ENCODE data around the gene XYLT1.

The XYLT1 gene

GRCh38 chr16:17105239-17105797 is 365.4 kb downstream of the XYLT1 start:
- H3K4me2 ChIP-seq (ENCODE audit: low read length) = no peak overlapping the region
- no peak overlapping the region for H2BK15ac ChIP-seq (replicated peaks; ENCODE audit: low read depth)
- H4K5ac ChIP-seq (ENCODE audit: low read length) = no peak overlapping the region

DNA sequence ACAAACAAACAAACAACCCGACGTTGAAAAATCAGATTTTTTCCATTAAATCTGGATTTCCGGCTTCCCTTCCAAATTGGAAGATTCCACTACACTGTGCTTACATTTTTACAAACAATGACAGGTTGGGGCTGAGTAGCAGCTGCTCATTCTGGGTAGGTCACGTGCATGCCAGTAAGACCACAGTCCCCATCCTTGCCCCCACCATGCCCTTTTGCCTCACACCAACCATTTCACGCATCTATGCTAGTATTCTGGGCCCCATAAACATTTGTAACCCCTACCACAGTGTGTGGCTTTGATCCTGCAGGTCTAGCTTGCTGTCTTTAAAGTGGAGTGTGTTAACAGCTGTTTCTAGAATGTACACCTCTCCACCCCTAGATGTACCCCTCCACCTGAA is 366.1 kb downstream of the XYLT1 start:
- Histone ChIP-seq H3K18ac (ENCODE audit: low read length) (no peak overlapping the region), H2BK5ac (ENCODE audit: low read length) (no peak overlapping the region), H3K23ac (ENCODE audit: low read length) (no peak overlapping the region), H3K27me3 (ENCODE audit: insufficient read depth, low read length, poor library complexity) (no peaks in the 10 kb centered on the region), H2BK120ac (ENCODE audit: low read depth, low read length) (no peak overlapping the region), H3K4me1 (ENCODE audit: control insufficient read depth, low read depth, low read length) (no peaks in the 10 kb centered on the region), H2AK5ac (ENCODE audit: low read length) (no peak overlapping the region), H3K4ac (ENCODE audit: low read depth, low read length) (no peak overlapping the region), H3K79me2 (ENCODE audit: control insufficient read depth, insufficient read depth, low read length) (no peaks in the 10 kb centered on the region), H3K4me3 (ENCODE audit: low read length) (no peak overlapping the region), H3K4me2 (ENCODE audit: low read length) (no peak overlapping the region), H3K79me1 (ENCODE audit: low read length) (no peaks in the 10 kb centered on the region), H4K5ac (ENCODE audit: low read length) (no peak overlapping the region), H3K9ac (ENCODE audit: low read length) (no peak overlapping the region), H3K36me3 (ENCODE audit: control insufficient read depth, insufficient read depth, low read length) (no peaks in the 10 kb centered on the region), H2BK15ac (replicated peaks; ENCODE audit: low read depth) (no peak overlapping the region), H3K56ac (ENCODE audit: low read length) (no peak overlapping the region), H3K27ac (ENCODE audit: low read depth, low read length) (no peak overlapping the region), H4K8ac (ENCODE audit: low read depth, low read length) (no peak overlapping the region)
- DNase-seq = no peak
- WGBS (ENCODE audit: extremely low coverage, insufficient coverage, low lambda C conversion rate) = no CpG with 5 or more reads among the region's 5 CpGs

More at GRCh38 chr16:17105239-17105797, 365.4 kb downstream of the XYLT1 start:
- Histone ChIP-seq H3K4me3 (ENCODE audit: low read length) (no peak overlapping the region), H3K4me1 (ENCODE audit: control insufficient read depth, low read depth, low read length) (no peaks in the 10 kb centered on the region), H3K4ac (ENCODE audit: low read depth, low read length) (no peak overlapping the region), H2BK5ac (ENCODE audit: low read length) (no peak overlapping the region), H3K23ac (ENCODE audit: low read length) (no peak overlapping the region), H3K18ac (ENCODE audit: low read length) (no peak overlapping the region), H3K79me2 (ENCODE audit: control insufficient read depth, insufficient read depth, low read length) (no peaks in the 10 kb centered on the region), H3K36me3 (ENCODE audit: control insufficient read depth, insufficient read depth, low read length) (no peaks in the 10 kb centered on the region), H2AK5ac (ENCODE audit: low read length) (no peak overlapping the region), H3K56ac (ENCODE audit: low read length) (no peak overlapping the region), H2BK120ac (ENCODE audit: low read depth, low read length) (no peak overlapping the region), H4K8ac (ENCODE audit: low read depth, low read length) (no peak overlapping the region), H3K27ac (ENCODE audit: low read depth, low read length) (no peak overlapping the region), H3K9ac (ENCODE audit: low read length) (no peak overlapping the region), H3K79me1 (ENCODE audit: low read length) (no peaks in the 10 kb centered on the region), H3K27me3 (ENCODE audit: insufficient read depth, low read length, poor library complexity) (no peaks in the 10 kb centered on the region)
- DNase-seq = no peak
- WGBS (ENCODE audit: extremely low coverage, insufficient coverage, low lambda C conversion rate) = no CpG with 5 or more reads among the region's 10 CpGs

DNA sequence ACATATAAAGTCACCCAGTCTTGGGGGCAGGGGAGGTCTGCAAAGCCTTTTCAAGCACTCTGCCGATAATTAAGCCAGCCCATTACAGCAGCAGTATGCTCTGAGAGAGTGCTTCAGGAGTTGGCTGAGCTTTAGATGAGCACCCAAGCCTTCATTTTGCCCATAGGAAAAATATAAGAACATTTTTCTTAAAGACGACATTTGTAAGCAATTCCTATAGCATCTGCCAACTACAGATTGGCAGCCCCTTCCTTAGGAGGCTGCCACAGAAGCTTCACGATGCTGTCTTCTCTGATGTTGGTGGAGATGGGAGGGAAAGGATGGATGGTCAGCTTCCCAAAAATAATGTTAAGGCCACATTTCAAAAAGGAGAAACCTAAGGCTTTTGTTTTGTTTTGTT is 367.5 kb downstream of the XYLT1 start:
- H3K4me2 ChIP-seq (ENCODE audit: low read length) = no peak overlapping the region
- H3K4me3 ChIP-seq (ENCODE audit: low read length) = no peak overlapping the region
- no peak overlapping the region for H2AK5ac ChIP-seq (ENCODE audit: low read length)
- H3K4ac ChIP-seq (ENCODE audit: low read depth, low read length) = no peak overlapping the region
- H2BK15ac ChIP-seq (replicated peaks; ENCODE audit: low read depth) = no peak overlapping the region
- no peak overlapping the region for H3K27ac ChIP-seq (ENCODE audit: low read depth, low read length)
- no peaks in the 10 kb centered on the region for H3K79me1 ChIP-seq (ENCODE audit: low read length)
- no peaks in the 10 kb centered on the region for H3K27me3 ChIP-seq (ENCODE audit: insufficient read depth, low read length, poor library complexity)
- no peak overlapping the region for H2BK5ac ChIP-seq (ENCODE audit: low read length)
- H3K36me3 ChIP-seq (ENCODE audit: control insufficient read depth, insufficient read depth, low read length) = no peaks in the 10 kb centered on the region
- H3K9ac ChIP-seq (ENCODE audit: low read length) = no peak overlapping the region
- no peak for DNase-seq
- no peaks in the 10 kb centered on the region for H3K4me1 ChIP-seq (ENCODE audit: control insufficient read depth, low read depth, low read length)
- no peak overlapping the region for H4K8ac ChIP-seq (ENCODE audit: low read depth, low read length)
- H3K79me2 ChIP-seq (ENCODE audit: control insufficient read depth, insufficient read depth, low read length) = no peaks in the 10 kb centered on the region
- H3K18ac ChIP-seq (ENCODE audit: low read length) = no peak overlapping the region
- WGBS (ENCODE audit: extremely low coverage, insufficient coverage, low lambda C conversion rate) = no CpG with 5 or more reads among the region's 3 CpGs
- H3K23ac ChIP-seq (ENCODE audit: low read length) = no peak overlapping the region
- no peak overlapping the region for H3K56ac ChIP-seq (ENCODE audit: low read length)
- H4K5ac ChIP-seq (ENCODE audit: low read length) = no peak overlapping the region
- no peak overlapping the region for H2BK120ac ChIP-seq (ENCODE audit: low read depth, low read length)

GRCh38 chr16:17101646-17102045 is 369.1 kb downstream of the XYLT1 start:
- Histone ChIP-seq H4K8ac (ENCODE audit: low read depth, low read length) (no peak overlapping the region), H3K4ac (ENCODE audit: low read depth, low read length) (no peak overlapping the region), H3K4me3 (ENCODE audit: low read length) (no peak overlapping the region), H3K23ac (ENCODE audit: low read length) (no peak overlapping the region), H3K56ac (ENCODE audit: low read length) (no peak overlapping the region), H2AK5ac (ENCODE audit: low read length) (no peak overlapping the region), H4K5ac (ENCODE audit: low read length) (no peak overlapping the region), H3K79me1 (ENCODE audit: low read length) (no peaks in the 10 kb centered on the region), H3K18ac (ENCODE audit: low read length) (no peak overlapping the region), H2BK5ac (ENCODE audit: low read length) (no peak overlapping the region), H3K36me3 (ENCODE audit: control insufficient read depth, insufficient read depth, low read length) (no peaks in the 10 kb centered on the region), H3K27ac (ENCODE audit: low read depth, low read length) (no peak overlapping the region), H3K4me1 (ENCODE audit: control insufficient read depth, low read depth, low read length) (no peaks in the 10 kb centered on the region), H3K9ac (ENCODE audit: low read length) (no peak overlapping the region), H2BK120ac (ENCODE audit: low read depth, low read length) (no peak overlapping the region), H3K4me2 (ENCODE audit: low read length) (no peak overlapping the region), H2BK15ac (replicated peaks; ENCODE audit: low read depth) (no peak overlapping the region), H3K27me3 (ENCODE audit: insufficient read depth, low read length, poor library complexity) (no peaks in the 10 kb centered on the region), H3K79me2 (ENCODE audit: control insufficient read depth, insufficient read depth, low read length) (no peaks in the 10 kb centered on the region)
- WGBS (ENCODE audit: extremely low coverage, insufficient coverage, low lambda C conversion rate) = no CpG with 5 or more reads among the region's 2 CpGs
- peak; percentile 83 for DNase-seq

- H3K4ac ChIP-seq (ENCODE audit: low read depth, low read length) = no peak overlapping the region
- no peak overlapping the region for H4K8ac ChIP-seq (ENCODE audit: low read depth, low read length)
- no peak overlapping the region for H3K4me3 ChIP-seq (ENCODE audit: low read length)
- no peaks in the 10 kb centered on the region for H3K36me3 ChIP-seq (ENCODE audit: control insufficient read depth, insufficient read depth, low read length)
- H2AK5ac ChIP-seq (ENCODE audit: low read length) = no peak overlapping the region
- H3K27ac ChIP-seq (ENCODE audit: low read depth, low read length) = no peak overlapping the region
- H2BK120ac ChIP-seq (ENCODE audit: low read depth, low read length) = no peak overlapping the region
- no peaks in the 10 kb centered on the region for H3K79me1 ChIP-seq (ENCODE audit: low read length)
- H3K18ac ChIP-seq (ENCODE audit: low read length) = no peak overlapping the region
- WGBS (ENCODE audit: extremely low coverage, insufficient coverage, low lambda C conversion rate) = no CpG with 5 or more reads among the region's 6 CpGs
- no peak overlapping the region for H3K4me2 ChIP-seq (ENCODE audit: low read length)
- no peaks in the 10 kb centered on the region for H3K4me1 ChIP-seq (ENCODE audit: control insufficient read depth, low read depth, low read length)
- H3K9ac ChIP-seq (ENCODE audit: low read length) = no peak overlapping the region
- no peak for DNase-seq
- no peak overlapping the region for H2BK5ac ChIP-seq (ENCODE audit: low read length)
- H3K23ac ChIP-seq (ENCODE audit: low read length) = no peak overlapping the region
- no peaks in the 10 kb centered on the region for H3K79me2 ChIP-seq (ENCODE audit: control insufficient read depth, insufficient read depth, low read length)
- no peaks in the 10 kb centered on the region for H3K27me3 ChIP-seq (ENCODE audit: insufficient read depth, low read length, poor library complexity)
- no peak overlapping the region for H2BK15ac ChIP-seq (replicated peaks; ENCODE audit: low read depth)
- no peak overlapping the region for H4K5ac ChIP-seq (ENCODE audit: low read length)
- no peak overlapping the region for H3K56ac ChIP-seq (ENCODE audit: low read length)
Measured at GRCh38 chr16:17098685-17099084, 372.1 kb downstream of the XYLT1 start.

DNA sequence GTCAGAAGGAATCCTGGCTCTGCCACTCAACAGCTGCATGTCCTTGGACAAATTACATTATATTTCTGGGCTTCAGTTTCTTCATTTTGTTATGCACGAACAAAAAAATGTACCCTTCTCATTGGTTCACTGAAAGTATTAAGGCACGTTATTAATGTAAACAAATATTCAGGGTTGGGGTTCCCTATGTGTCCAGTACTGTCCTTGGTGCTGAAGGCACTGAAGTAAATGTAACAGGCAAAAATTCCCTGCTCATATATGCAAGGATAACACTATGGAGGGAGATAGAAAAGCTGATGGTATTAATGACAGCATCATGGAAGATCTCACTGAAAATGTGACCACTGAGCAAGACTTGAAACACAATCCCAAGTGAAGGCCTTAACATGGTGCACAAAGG is 386.6 kb downstream of the XYLT1 start:
- H3K4ac ChIP-seq (ENCODE audit: low read depth, low read length) = no peak overlapping the region
- H3K27ac ChIP-seq (ENCODE audit: low read depth, low read length) = no peak overlapping the region
- H3K36me3 ChIP-seq (ENCODE audit: control insufficient read depth, insufficient read depth, low read length) = no peaks in the 10 kb centered on the region
- no peaks in the 10 kb centered on the region for H3K79me1 ChIP-seq (ENCODE audit: low read length)
- no peak for DNase-seq
- H4K8ac ChIP-seq (ENCODE audit: low read depth, low read length) = no peak overlapping the region
- no peak overlapping the region for H3K4me3 ChIP-seq (ENCODE audit: low read length)
- H2BK5ac ChIP-seq (ENCODE audit: low read length) = no peak overlapping the region
- H3K4me1 ChIP-seq (ENCODE audit: control insufficient read depth, low read depth, low read length) = peaks cover 4% of the 10 kb centered on the region
- no peak overlapping the region for H2BK15ac ChIP-seq (replicated peaks; ENCODE audit: low read depth)
- no peak overlapping the region for H2AK5ac ChIP-seq (ENCODE audit: low read length)
- no peak overlapping the region for H2BK120ac ChIP-seq (ENCODE audit: low read depth, low read length)
- no CpG with 5 or more reads among the region's 2 CpGs for WGBS (ENCODE audit: extremely low coverage, insufficient coverage, low lambda C conversion rate)
- no peak overlapping the region for H4K5ac ChIP-seq (ENCODE audit: low read length)
- H3K56ac ChIP-seq (ENCODE audit: low read length) = no peak overlapping the region
- H3K4me2 ChIP-seq (ENCODE audit: low read length) = no peak overlapping the region
- no peak overlapping the region for H3K23ac ChIP-seq (ENCODE audit: low read length)
- H3K27me3 ChIP-seq (ENCODE audit: insufficient read depth, low read length, poor library complexity) = no peaks in the 10 kb centered on the region
- no peak overlapping the region for H3K9ac ChIP-seq (ENCODE audit: low read length)
- H3K79me2 ChIP-seq (ENCODE audit: control insufficient read depth, insufficient read depth, low read length) = no peaks in the 10 kb centered on the region
- no peak overlapping the region for H3K18ac ChIP-seq (ENCODE audit: low read length)
